HG02938 (cell line): ENCODE measurements around the gene LTBP1.

Experiments used
- ATAC-seq: cut with Tn5 transposase; IDR thresholded peaks from one replicate; pipeline ENCODE4 v1.9.1; 2021; ENCODE audit warnings: mild to moderate bottlenecking, moderate library complexity; ENCODE audit not compliant: unreplicated experiment

LTBP1 gene

GRCh38 chr2:33395655-33396249, 449.0 kb downstream of the LTBP1 start:
- ATAC-seq, result no peak

- no peak for ATAC-seq
Observed at GRCh38 chr2:33404321-33404720, 457.6 kb downstream of the LTBP1 start.

- ATAC-seq, result no peak
Observed at GRCh38 chr2:33406622-33407021, 459.9 kb downstream of the LTBP1 start.

GRCh38 chr2:33408109-33408508, 461.4 kb downstream of the LTBP1 start:
- no peak for ATAC-seq

- no peak for ATAC-seq
Observed at GRCh38 chr2:33409417-33409955, 462.7 kb downstream of the LTBP1 start.

GRCh38 chr2:33411765-33412164, 465.0 kb downstream of the LTBP1 start:
- ATAC-seq, result no peak

GRCh38 chr2:33412920-33413319, 466.2 kb downstream of the LTBP1 start:
- no peak for ATAC-seq

- no peak for ATAC-seq
Observed at GRCh38 chr2:33419581-33420200, 472.9 kb downstream of the LTBP1 start.

GRCh38 chr2:33420726-33421125, 474.0 kb downstream of the LTBP1 start:
- no peak for ATAC-seq

GRCh38 chr2:33421820-33422219, 475.1 kb downstream of the LTBP1 start:
- no peak for ATAC-seq

GRCh38 chr2:33425161-33425560, 478.4 kb downstream of the LTBP1 start:
- no peak for ATAC-seq

- no peak for ATAC-seq
Observed at GRCh38 chr2:33425586-33426031, 478.9 kb downstream of the LTBP1 start.

GRCh38 chr2:33426666-33427231, 480.0 kb downstream of the LTBP1 start:
- no peak for ATAC-seq

- ATAC-seq, result no peak
Observed at GRCh38 chr2:33430077-33430476, 483.3 kb downstream of the LTBP1 start.

GRCh38 chr2:33430856-33431255, 484.1 kb downstream of the LTBP1 start:
- ATAC-seq, result no peak

GRCh38 chr2:33432871-33433270, 486.1 kb downstream of the LTBP1 start:
- no peak for ATAC-seq

- ATAC-seq, result no peak
Observed at GRCh38 chr2:33433279-33434235, 486.8 kb downstream of the LTBP1 start.

GRCh38 chr2:33435518-33435917, 488.8 kb downstream of the LTBP1 start:
- ATAC-seq, result no peak

GRCh38 chr2:33436083-33436482, 489.3 kb downstream of the LTBP1 start:
- ATAC-seq, result no peak

- ATAC-seq, result no peak
Observed at GRCh38 chr2:33437297-33437696, 490.5 kb downstream of the LTBP1 start.

- no peak for ATAC-seq
Observed at GRCh38 chr2:33437815-33438214, 491.1 kb downstream of the LTBP1 start.
